ENCODE data around the gene GAK.

DNA sequence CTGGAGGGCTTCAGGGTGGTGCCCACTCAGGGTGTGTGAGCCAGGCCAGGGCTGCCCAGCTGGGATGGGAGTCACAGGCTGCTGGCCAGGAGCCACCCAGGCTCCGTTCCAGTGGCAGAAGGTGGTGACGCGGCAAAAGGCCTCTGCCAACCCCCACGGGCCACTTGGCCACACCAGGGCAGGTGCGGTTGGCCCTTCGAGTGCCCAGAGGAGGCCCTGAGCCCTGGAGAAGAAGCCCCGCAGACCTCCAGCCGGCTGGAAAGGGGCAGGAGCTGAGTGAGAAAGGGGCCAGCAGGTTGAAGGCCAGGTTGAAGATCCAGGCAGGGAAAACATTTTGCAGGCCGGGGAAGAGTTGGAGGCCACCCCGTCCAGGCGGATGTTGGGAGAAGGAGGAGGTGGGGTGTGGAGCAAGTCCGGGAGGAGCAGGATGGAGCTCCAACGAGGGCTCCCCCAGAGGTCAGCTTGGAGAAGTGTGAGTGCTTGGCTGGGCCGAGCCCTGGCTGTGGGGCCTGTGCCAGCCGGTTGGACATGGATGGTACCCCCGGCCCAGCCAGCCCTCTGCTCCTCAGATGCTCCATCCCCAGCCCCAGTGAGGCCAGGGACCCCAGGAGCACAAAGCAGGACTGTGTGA, 103.4 kb downstream of the GAK start:
- TF ChIP-seq, protein P1, sequence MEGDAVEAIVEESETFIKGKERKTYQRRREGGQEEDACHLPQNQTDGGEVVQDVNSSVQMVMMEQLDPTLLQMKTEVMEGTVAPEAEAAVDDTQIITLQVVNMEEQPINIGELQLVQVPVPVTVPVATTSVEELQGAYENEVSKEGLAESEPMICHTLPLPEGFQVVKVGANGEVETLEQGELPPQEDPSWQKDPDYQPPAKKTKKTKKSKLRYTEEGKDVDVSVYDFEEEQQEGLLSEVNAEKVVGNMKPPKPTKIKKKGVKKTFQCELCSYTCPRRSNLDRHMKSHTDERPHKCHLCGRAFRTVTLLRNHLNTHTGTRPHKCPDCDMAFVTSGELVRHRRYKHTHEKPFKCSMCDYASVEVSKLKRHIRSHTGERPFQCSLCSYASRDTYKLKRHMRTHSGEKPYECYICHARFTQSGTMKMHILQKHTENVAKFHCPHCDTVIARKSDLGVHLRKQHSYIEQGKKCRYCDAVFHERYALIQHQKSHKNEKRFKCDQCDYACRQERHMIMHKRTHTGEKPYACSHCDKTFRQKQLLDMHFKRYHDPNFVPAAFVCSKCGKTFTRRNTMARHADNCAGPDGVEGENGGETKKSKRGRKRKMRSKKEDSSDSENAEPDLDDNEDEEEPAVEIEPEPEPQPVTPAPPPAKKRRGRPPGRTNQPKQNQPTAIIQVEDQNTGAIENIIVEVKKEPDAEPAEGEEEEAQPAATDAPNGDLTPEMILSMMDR (IDR thresholded peaks at IDR 0.05; ENCODE audit: poor library complexity, severe bottlenecking) = no peak
- no peak for TF ChIP-seq RAD21 (conservative IDR thresholded peaks at IDR 0.05)
- TF ChIP-seq TAF1 (IDR thresholded peaks at IDR 0.05; ENCODE audit: low read depth) = no peak
- peak; percentile 7 for TF ChIP-seq MXI1 (conservative IDR thresholded peaks at IDR 0.05; ENCODE audit: poor library complexity, severe bottlenecking)
- no peak for TF ChIP-seq POLR2AphosphoS5 (IDR thresholded peaks at IDR 0.05)
- TF ChIP-seq EP300 (conservative IDR thresholded peaks at IDR 0.05; ENCODE audit: poor library complexity, severe bottlenecking) = no peak
